GM13976 (cell line): ENCODE measurements around the gene PKD1L1.

Experiments
- DNase-seq: peaks from one replicate; pipeline ENCODE4 v3.0.0; 2012; ENCODE audit warnings: low spot score
- CTCF ChIP-seq: IDR thresholded peaks from 2 replicates; pipeline ENCODE4 v1.5.1; 2012; ENCODE audit warnings: borderline replicate concordance, mild to moderate bottlenecking; ENCODE audit not compliant: insufficient read depth; ENCODE audit errors: extremely low read depth, missing control alignments, control extremely low read depth
- in situ Hi-C: fragments of 300-500 bp; cut with MboI; formaldehyde crosslinking; loops from one replicate; pipeline ENCODE4 v1.12.0; 2022; ENCODE audit warnings: low sequenced_read_pairs, mixed read lengths, inconsistent platforms; ENCODE audit not compliant: unreplicated experiment

Gene PKD1L1

GRCh38 chr7:47837826-47838225 is 110.4 kb downstream of the PKD1L1 start:
- DNase-seq: no peak
- in situ Hi-C loops: no loop called here
- no peak for TF ChIP-seq CTCF

- TF ChIP-seq CTCF: no peak
- no peak for DNase-seq
- in situ Hi-C loops: no loop called here
These were observed 111.6 kb downstream of the PKD1L1 start for GRCh38 chr7:47836503-47837202.

- in situ Hi-C loops: no loop called here
- DNase-seq: no peak
- no peak for TF ChIP-seq CTCF
These were observed 112.2 kb downstream of the PKD1L1 start for GRCh38 chr7:47836080-47836479.

- no peak for DNase-seq
- no peak for TF ChIP-seq CTCF
- in situ Hi-C loops: no loop called here
These were observed 115.1 kb downstream of the PKD1L1 start for GRCh38 chr7:47833211-47833610.

GRCh38 chr7:47832105-47832715 is 116.1 kb downstream of the PKD1L1 start:
- TF ChIP-seq CTCF: no peak
- DNase-seq: no peak
- in situ Hi-C loops: no loop called here

GRCh38 chr7:47830015-47830414 is 118.3 kb downstream of the PKD1L1 start:
- DNase-seq: no peak
- in situ Hi-C loops: no loop called here
- TF ChIP-seq CTCF: no peak
